Activated CD4-positive, alpha-beta T cell treated with anti-CD3 and anti-CD28 coated beads, Interleukin-2, amount 10 ng/mL, durations not matched to agents 24 days and 14 days (primary cell): ENCODE measurements around the gene SORCS2. TPM values are rescaled to one million over a fixed set of nuclear protein-coding genes. Genes with fewer than 3 reads are reported as not detected.

Experiments
- DNase-seq: peaks from one replicate; pipeline ENCODE4 v3.0.0; 2022
- H3K27ac Mint-ChIP-seq: one replicate; pipeline ENCODE4 v1.8.0; 2022; ENCODE audit warnings: mild to moderate bottlenecking, mixed read lengths
- H3K27me3 Mint-ChIP-seq: one replicate; pipeline ENCODE4 v1.8.0; 2022; ENCODE audit warnings: mixed read lengths
- H3K36me3 Mint-ChIP-seq: one replicate; pipeline ENCODE4 v1.8.0; 2022; ENCODE audit warnings: low read depth, mild to moderate bottlenecking, mixed read lengths
- H3K4me1 Mint-ChIP-seq: one replicate; pipeline ENCODE4 v1.8.0; 2021; ENCODE audit warnings: mixed read lengths
- H3K4me3 Mint-ChIP-seq: one replicate; pipeline ENCODE4 v1.8.0; 2022; ENCODE audit warnings: mild to moderate bottlenecking, moderate library complexity, mixed read lengths
- H3K9me3 Mint-ChIP-seq: one replicate; pipeline ENCODE4 v1.8.0; 2021; ENCODE audit warnings: mixed read lengths
- intact Hi-C: fragments of 100-400 bp; cut with micrococcal nuclease; formaldehyde crosslinking; loops from one replicate; pipeline ENCODE4 v1.15.1; 2023
- total RNA-seq: library from RNA; stranded (reverse); gene quantifications from 2 replicates; pipeline ENCODE4 v1.2.3, GENCODE V29; 2022

The SORCS2 gene
- total RNA-seq, 1 donor from 2014 or later, result not detected

DNA sequence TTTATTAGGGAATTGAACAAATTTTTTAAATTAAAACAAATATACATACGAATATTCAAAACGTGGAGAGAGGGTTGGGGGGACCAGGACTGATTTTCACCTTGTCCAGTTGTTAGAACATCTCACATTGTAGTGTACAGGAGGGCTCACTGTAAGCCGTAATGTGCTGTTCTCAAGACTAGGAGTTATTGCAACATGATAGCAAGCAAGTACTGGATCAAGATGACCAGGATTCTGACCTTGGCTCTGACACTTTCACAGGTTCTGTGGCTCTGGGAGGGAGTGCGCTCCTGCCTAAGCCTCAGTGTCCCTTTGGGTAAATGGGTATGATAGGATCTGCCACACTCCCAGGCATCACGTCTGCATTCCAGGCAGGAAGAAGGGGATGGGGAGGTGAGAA lies 59.0 kb downstream of the SORCS2 start:
- DNase-seq, result no peak
- Mint-ChIP-seq H3K9me3 (no peaks in the 10 kb centered on the region), H3K4me1 (no peaks in the 10 kb centered on the region), H3K27ac (no peak overlapping the region), H3K4me3 (no peak overlapping the region), H3K36me3 (no peaks in the 10 kb centered on the region), H3K27me3 (no peaks in the 10 kb centered on the region)
- intact Hi-C loops, result no loop called here

GRCh38 chr4:7252051-7252450 lies 59.7 kb downstream of the SORCS2 start:
- no peak overlapping the region for H3K4me3 Mint-ChIP-seq
- no peak overlapping the region for H3K27ac Mint-ChIP-seq
- no peak for DNase-seq
- H3K27me3 Mint-ChIP-seq, result no peaks in the 10 kb centered on the region
- H3K36me3 Mint-ChIP-seq, result no peaks in the 10 kb centered on the region
- intact Hi-C loops, result no loop called here
- H3K9me3 Mint-ChIP-seq, result no peaks in the 10 kb centered on the region
- H3K4me1 Mint-ChIP-seq, result no peaks in the 10 kb centered on the region

DNA sequence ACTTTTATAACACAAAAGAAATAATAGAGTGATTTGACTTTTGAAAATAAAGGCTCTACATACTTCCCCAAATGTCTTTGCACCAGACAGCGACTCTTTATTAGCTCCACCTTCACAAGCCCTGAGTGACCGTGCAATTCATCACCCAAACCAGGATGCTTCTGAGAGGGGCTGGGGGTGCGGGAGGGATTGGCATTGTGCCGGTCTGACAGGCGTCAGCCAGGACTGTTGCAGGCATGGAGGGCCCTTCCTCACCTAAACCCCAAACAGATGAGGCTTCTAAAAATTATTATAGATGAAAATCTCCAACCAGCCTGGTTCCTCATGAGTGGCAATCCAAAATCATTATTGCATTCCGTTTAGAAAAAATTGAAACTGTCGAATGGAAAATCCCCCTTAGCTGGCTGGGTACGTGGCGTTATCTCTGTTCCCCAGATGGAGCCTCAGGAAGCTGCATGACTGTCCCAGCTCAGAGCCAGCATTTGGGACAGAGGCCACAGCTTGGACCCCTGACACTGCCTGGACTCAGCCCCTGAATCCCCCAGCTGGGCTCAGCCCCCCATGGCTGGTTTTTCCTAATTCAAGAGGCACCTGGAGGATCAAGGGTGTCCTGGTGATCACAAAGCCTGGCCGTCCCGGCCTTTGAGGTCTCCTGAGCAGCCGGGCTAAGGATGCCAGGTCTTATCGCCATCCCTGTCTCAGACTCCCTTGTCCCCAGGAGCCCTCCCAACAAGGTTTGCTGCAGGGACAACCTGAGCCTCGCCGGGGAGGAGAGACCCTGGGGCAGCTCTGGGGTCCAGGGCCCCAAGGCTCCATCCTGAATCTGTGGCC lies 60.4 kb downstream of the SORCS2 start:
- no peaks in the 10 kb centered on the region for H3K4me1 Mint-ChIP-seq
- no peaks in the 10 kb centered on the region for H3K27me3 Mint-ChIP-seq
- DNase-seq, result no peak
- no peaks in the 10 kb centered on the region for H3K9me3 Mint-ChIP-seq
- no peak overlapping the region for H3K27ac Mint-ChIP-seq
- H3K4me3 Mint-ChIP-seq, result no peak overlapping the region
- no peaks in the 10 kb centered on the region for H3K36me3 Mint-ChIP-seq
- intact Hi-C loops, result no loop called here

DNA sequence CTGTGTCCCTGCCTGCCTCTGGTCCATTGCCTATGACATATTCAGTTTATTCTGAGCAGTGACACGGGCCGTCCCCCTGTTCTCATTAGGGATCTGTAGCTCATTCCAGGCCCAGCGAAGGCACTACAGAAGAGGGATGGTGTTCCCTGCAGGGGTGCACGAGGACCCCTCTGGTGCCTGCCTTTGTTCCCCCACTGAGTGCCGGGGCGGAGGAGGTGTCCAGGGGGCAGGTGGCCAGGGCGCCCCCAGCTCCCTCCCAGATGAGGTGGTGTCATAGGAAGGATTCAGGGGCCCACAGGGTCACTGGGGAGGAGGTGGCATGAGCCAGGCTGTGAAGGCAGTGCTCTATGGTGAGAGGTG lies 61.0 kb downstream of the SORCS2 start:
- intact Hi-C loops, result no loop called here
- DNase-seq, result no peak
- H3K4me3 Mint-ChIP-seq, result no peak overlapping the region
- H3K36me3 Mint-ChIP-seq, result no peaks in the 10 kb centered on the region
- no peaks in the 10 kb centered on the region for H3K4me1 Mint-ChIP-seq
- no peaks in the 10 kb centered on the region for H3K9me3 Mint-ChIP-seq
- H3K27me3 Mint-ChIP-seq, result no peaks in the 10 kb centered on the region
- no peak overlapping the region for H3K27ac Mint-ChIP-seq

- H3K9me3 Mint-ChIP-seq, result no peaks in the 10 kb centered on the region
- no peaks in the 10 kb centered on the region for H3K4me1 Mint-ChIP-seq
- no peaks in the 10 kb centered on the region for H3K36me3 Mint-ChIP-seq
- DNase-seq, result no peak
- H3K27me3 Mint-ChIP-seq, result no peaks in the 10 kb centered on the region
- intact Hi-C loops, result no loop called here
- H3K27ac Mint-ChIP-seq, result no peak overlapping the region
- H3K4me3 Mint-ChIP-seq, result no peak overlapping the region
These were observed 61.5 kb downstream of the SORCS2 start for GRCh38 chr4:7253837-7254236.

- H3K27me3 Mint-ChIP-seq, result no peaks in the 10 kb centered on the region
- H3K36me3 Mint-ChIP-seq, result no peaks in the 10 kb centered on the region
- DNase-seq, result no peak
- H3K4me3 Mint-ChIP-seq, result no peak overlapping the region
- intact Hi-C loops, result no loop called here
- no peaks in the 10 kb centered on the region for H3K9me3 Mint-ChIP-seq
- H3K27ac Mint-ChIP-seq, result no peak overlapping the region
- H3K4me1 Mint-ChIP-seq, result no peaks in the 10 kb centered on the region
These were observed 62.6 kb downstream of the SORCS2 start for GRCh38 chr4:7254736-7255487.

DNA sequence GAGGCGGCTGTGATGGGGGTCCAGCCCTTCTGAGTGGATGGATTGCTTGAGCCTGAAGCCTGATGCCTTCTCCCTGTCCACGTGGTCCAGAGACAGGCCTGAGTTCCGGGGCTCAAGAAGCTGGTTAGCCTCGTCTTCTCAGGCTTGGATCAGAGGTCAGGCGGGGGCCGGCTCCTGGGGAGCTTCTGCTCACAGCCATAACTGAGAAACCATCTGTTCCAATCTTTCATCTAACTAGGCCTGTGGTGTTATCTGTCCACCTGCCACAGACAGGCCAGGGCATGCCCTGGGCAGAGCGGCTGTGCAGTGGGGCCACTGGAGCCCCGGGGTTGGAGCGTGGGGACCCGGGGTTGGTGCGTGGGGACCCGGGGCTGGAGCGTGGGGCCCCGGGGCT lies 63.1 kb downstream of the SORCS2 start:
- Mint-ChIP-seq H3K4me1 (no peaks in the 10 kb centered on the region), H3K27me3 (no peaks in the 10 kb centered on the region), H3K9me3 (no peaks in the 10 kb centered on the region), H3K4me3 (no peak overlapping the region), H3K36me3 (no peaks in the 10 kb centered on the region), H3K27ac (no peak overlapping the region)
- DNase-seq, result no peak
- intact Hi-C loops, result no loop called here

DNA sequence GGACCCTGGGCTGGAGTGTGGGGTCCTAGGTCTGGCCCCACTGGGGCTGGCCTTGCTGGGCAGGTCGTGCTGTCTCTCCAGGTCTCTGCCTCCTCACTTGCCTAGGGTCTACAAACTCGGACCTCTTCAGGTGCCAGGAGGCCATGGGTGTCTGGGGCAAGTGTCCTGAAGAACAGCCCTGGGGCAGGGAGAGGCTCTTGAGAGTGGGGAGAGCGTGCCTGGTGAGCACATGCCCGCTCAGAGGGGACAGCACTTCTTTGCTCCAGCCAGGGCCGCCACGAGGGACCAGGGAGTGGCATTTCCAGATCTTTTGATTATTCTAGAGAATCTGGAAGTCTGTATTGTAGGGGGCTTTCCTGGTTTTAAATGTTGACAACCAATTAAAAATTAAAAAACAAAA lies 63.7 kb downstream of the SORCS2 start:
- no peaks in the 10 kb centered on the region for H3K9me3 Mint-ChIP-seq
- intact Hi-C loops, result no loop called here
- H3K4me3 Mint-ChIP-seq, result no peak overlapping the region
- H3K27ac Mint-ChIP-seq, result no peak overlapping the region
- no peaks in the 10 kb centered on the region for H3K36me3 Mint-ChIP-seq
- H3K4me1 Mint-ChIP-seq, result no peaks in the 10 kb centered on the region
- H3K27me3 Mint-ChIP-seq, result no peaks in the 10 kb centered on the region
- no peak for DNase-seq

- Mint-ChIP-seq H3K4me3 (no peak overlapping the region), H3K27ac (no peak overlapping the region), H3K27me3 (no peaks in the 10 kb centered on the region), H3K36me3 (no peaks in the 10 kb centered on the region), H3K9me3 (no peaks in the 10 kb centered on the region), H3K4me1 (no peaks in the 10 kb centered on the region)
- intact Hi-C loops, result no loop called here
- no peak for DNase-seq
These were observed 64.9 kb downstream of the SORCS2 start for GRCh38 chr4:7256984-7257810.

DNA sequence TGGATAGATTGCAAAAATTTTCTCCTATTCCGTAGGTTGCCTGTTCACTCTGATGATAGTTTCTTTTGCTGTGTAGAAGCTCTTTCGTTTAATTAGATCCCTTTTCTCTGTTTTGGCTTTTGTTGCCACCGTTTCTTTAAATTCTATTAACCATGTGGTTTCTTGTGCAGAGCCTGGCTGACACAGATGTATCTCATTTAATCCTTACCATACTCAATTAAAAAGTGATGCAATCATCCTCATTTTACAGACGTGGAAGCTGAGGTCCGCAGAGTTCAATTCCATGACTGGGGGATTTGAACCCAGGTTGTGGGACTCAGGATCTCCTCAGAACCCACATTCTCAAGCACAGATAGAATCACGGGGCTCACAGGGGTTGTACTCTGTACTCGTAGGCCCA lies 66.7 kb downstream of the SORCS2 start:
- Mint-ChIP-seq H3K27ac (no peak overlapping the region), H3K4me3 (no peak overlapping the region), H3K27me3 (no peaks in the 10 kb centered on the region), H3K36me3 (no peaks in the 10 kb centered on the region), H3K4me1 (no peaks in the 10 kb centered on the region), H3K9me3 (no peaks in the 10 kb centered on the region)
- no peak for DNase-seq
- intact Hi-C loops, result no loop called here

- H3K36me3 Mint-ChIP-seq, result no peaks in the 10 kb centered on the region
- no peak overlapping the region for H3K27ac Mint-ChIP-seq
- intact Hi-C loops, result no loop called here
- no peaks in the 10 kb centered on the region for H3K27me3 Mint-ChIP-seq
- H3K4me1 Mint-ChIP-seq, result no peaks in the 10 kb centered on the region
- no peak for DNase-seq
- no peak overlapping the region for H3K4me3 Mint-ChIP-seq
- H3K9me3 Mint-ChIP-seq, result no peaks in the 10 kb centered on the region
These were observed 68.2 kb downstream of the SORCS2 start for GRCh38 chr4:7260569-7260968.

- Mint-ChIP-seq H3K9me3 (no peaks in the 10 kb centered on the region), H3K36me3 (no peaks in the 10 kb centered on the region), H3K27ac (no peak overlapping the region), H3K4me1 (no peaks in the 10 kb centered on the region), H3K27me3 (no peaks in the 10 kb centered on the region), H3K4me3 (no peak overlapping the region)
- intact Hi-C loops, result no loop called here
- no peak for DNase-seq
These were observed 68.7 kb downstream of the SORCS2 start for GRCh38 chr4:7261087-7261486.

DNA sequence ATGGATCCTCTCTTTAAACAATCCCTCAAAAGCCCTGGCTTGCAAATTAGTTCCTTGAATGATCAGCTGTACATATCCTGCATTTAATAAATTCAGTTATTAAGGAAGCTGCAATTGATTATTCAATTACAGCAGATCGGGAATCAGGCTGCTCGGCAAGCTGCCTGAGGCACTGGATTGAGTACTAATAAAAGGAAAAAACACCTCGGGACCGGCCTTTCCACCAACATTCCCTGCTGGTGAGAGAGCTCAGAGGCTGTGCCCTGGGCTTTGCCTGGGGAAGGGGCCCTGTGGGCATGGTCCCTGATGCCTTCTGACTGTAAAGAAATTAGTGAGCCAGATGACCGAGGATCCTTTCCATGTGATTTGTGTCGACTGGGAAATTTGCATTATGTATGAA lies 69.2 kb downstream of the SORCS2 start:
- Mint-ChIP-seq H3K36me3 (no peaks in the 10 kb centered on the region), H3K4me3 (no peak overlapping the region), H3K4me1 (no peaks in the 10 kb centered on the region), H3K27me3 (no peaks in the 10 kb centered on the region), H3K27ac (no peak overlapping the region), H3K9me3 (no peaks in the 10 kb centered on the region)
- DNase-seq, result no peak
- intact Hi-C loops, result no loop called here

GRCh38 chr4:7262134-7262533 lies 69.8 kb downstream of the SORCS2 start:
- H3K36me3 Mint-ChIP-seq, result no peaks in the 10 kb centered on the region
- H3K27ac Mint-ChIP-seq, result no peak overlapping the region
- H3K4me1 Mint-ChIP-seq, result no peaks in the 10 kb centered on the region
- no peak overlapping the region for H3K4me3 Mint-ChIP-seq
- intact Hi-C loops, result no loop called here
- H3K9me3 Mint-ChIP-seq, result no peaks in the 10 kb centered on the region
- no peak for DNase-seq
- H3K27me3 Mint-ChIP-seq, result no peaks in the 10 kb centered on the region
